K562 (cell line): ENCODE data around the gene DYRK1A. TPM values are rescaled to one million over a fixed set of nuclear protein-coding genes. Genes with fewer than 3 reads are reported as not detected.

Source experiments
- ATAC-seq: fragments of 200-7000 bp; cut with Tn5 transposase; 3 replicates; pipeline ENCODE4 v1.9.1; 2020; ENCODE audit warnings: moderate library complexity
- BruUV-seq: library from RNA; stranded (reverse); fragments of 400-500 nt; replicated peaks from 2 replicates; lab custom pipeline; 2021; lab: Mats Ljungman, UMichigan
- CTCF ChIA-PET: fragments of 300-600 bp; formaldehyde crosslinking; extraction: SDS; loops from one replicate; lab custom pipeline; 2021; ENCODE audit warnings: low intra/inter-chr PET ratio; lab: Yijun Ruan, JAX
- POLR2A ChIA-PET: fragments of 300-600, 350-650 bp; sonication (Branson Sonifier 250); formaldehyde crosslinking; extraction: SDS; loops from one replicate; lab custom pipeline; 2021; ENCODE audit warnings: antibody characterized with exemption, inconsistent platforms; lab: Yijun Ruan, JAX
- DNase-seq, 4 experiments: peaks; one replicate each; pipeline versions ENCODE4 v3.0.0 to v3.0.0-alpha.2; 2011 to 2018; ENCODE audit warnings: low spot score in 3 of 4, mixed read lengths in 3 of 4; ENCODE audit errors: extremely low read depth in 1 of 4
- FAIRE-seq: peaks from 2 replicates; lab custom pipeline; 2011; peaks lifted over from hg19 to GRCh38; lab: Jason Lieb, UNC
- H2AFZ ChIP-seq: 2 replicates; pipeline ENCODE4 v1.6.0; 2011; ENCODE audit warnings: low read depth, low read length, control low read depth, inconsistent platforms
- H3K27ac ChIP-seq: fragments of 200-600 bp; 3 replicates; pipeline ENCODE4 v1.8.0; 2011; ENCODE audit warnings: low read depth, mild to moderate bottlenecking, control low read depth, inconsistent platforms, low read length, moderate library complexity, mixed read lengths; ENCODE audit errors: extremely low read depth
- H3K27me3 ChIP-seq, 2 experiments: fragments of 300-600 bp in 1 of 2; 2 replicates in 1 of 2; 3 replicates in 1 of 2; pipeline versions ENCODE4 v1.6.0 to v1.8.0; 2011; ENCODE audit warnings: inconsistent platforms in 2 of 2, low read length in 2 of 2, mild to moderate bottlenecking in 1 of 2, mixed read lengths in 1 of 2, moderate library complexity in 1 of 2; ENCODE audit not compliant: control insufficient read depth in 2 of 2, insufficient read depth in 2 of 2
- H3K36me3 ChIP-seq: fragments of 300-600 bp; 3 replicates; pipeline ENCODE4 v1.8.0; 2011; ENCODE audit warnings: mild to moderate bottlenecking, low read length, inconsistent platforms; ENCODE audit not compliant: control insufficient read depth, insufficient read depth
- H3K4me1 ChIP-seq, 2 experiments: fragments of 200-600 bp in 1 of 2; replicated peaks in 1 of 2; 2 replicates in 1 of 2; 3 replicates in 1 of 2; pipeline versions ENCODE4 v1.5.1 to v1.8.0; 2011; ENCODE audit warnings: inconsistent platforms in 2 of 2, low read length in 2 of 2, mild to moderate bottlenecking in 1 of 2, mixed read lengths in 1 of 2, moderate library complexity in 1 of 2; ENCODE audit not compliant: control insufficient read depth in 2 of 2, insufficient read depth in 2 of 2
- H3K4me2 ChIP-seq: 2 replicates; pipeline ENCODE4 v1.6.1; 2011; ENCODE audit warnings: low read length, control low read depth, inconsistent platforms, mixed read lengths; ENCODE audit not compliant: insufficient read depth
- H3K4me3 ChIP-seq: fragments of 200-600 bp; sonication (generic), shearing (Covaris generic); 2 replicates; pipeline ENCODE4 v1.5.1; 2016; ENCODE audit warnings: control low read depth, inconsistent platforms
- H3K79me2 ChIP-seq: fragments of 200-600 bp; 3 replicates; pipeline ENCODE4 v1.8.0; 2011; ENCODE audit warnings: low read length, inconsistent platforms; ENCODE audit not compliant: control insufficient read depth, insufficient read depth
- H3K9ac ChIP-seq, 2 experiments: 2 replicates each; pipeline versions ENCODE4 v1.6.0 to v1.6.1; 2011; ENCODE audit warnings: low read depth in 2 of 2, low read length in 2 of 2, control low read depth in 1 of 2, inconsistent platforms in 1 of 2, mild to moderate bottlenecking in 1 of 2, mixed read lengths in 1 of 2; ENCODE audit not compliant: insufficient read depth in 1 of 2
- H3K9me1 ChIP-seq: one replicate; pipeline ENCODE4 v1.6.0; 2011; ENCODE audit warnings: inconsistent platforms, mild to moderate bottlenecking, low read length, moderate library complexity; ENCODE audit not compliant: control insufficient read depth, insufficient read depth
- H3K9me3 ChIP-seq: replicated peaks from 2 replicates; pipeline ENCODE4 v1.5.1; 2011; ENCODE audit warnings: low read depth, low read length, inconsistent platforms; ENCODE audit not compliant: control insufficient read depth, insufficient read depth
- H4K20me1 ChIP-seq: replicated peaks from 2 replicates; pipeline ENCODE4 v1.6.1; 2011; ENCODE audit warnings: low read length, inconsistent platforms, mixed read lengths; ENCODE audit not compliant: control insufficient read depth, insufficient read depth
- CUX1 ChIP-seq: fragments of 200-800 bp; sonication (Bioruptor generic); IDR thresholded peaks from 2 replicates; pipeline ENCODE4 v1.6.1; 2016; ENCODE audit warnings: missing genetic modification characterization, missing compliant biosample characterization
- ERF ChIP-seq: fragments of 450-650 bp; formaldehyde crosslinking; IDR thresholded peaks from 2 replicates; pipeline ENCODE4 v1.4.0; 2020; ENCODE audit warnings: mild to moderate bottlenecking, mixed read lengths
- HDAC2 ChIP-seq: fragments of 450-650 bp; IDR thresholded peaks from 2 replicates; pipeline ENCODE4 v1.6.1; 2016; ENCODE audit warnings: mild to moderate bottlenecking
- PBX2 ChIP-seq, 2 experiments: IDR thresholded peaks in 1 of 2; conservative IDR thresholded peaks in 1 of 2; 2 replicates each; pipeline ENCODE4 v1.6.1; 2016; ENCODE audit warnings: low read depth in 2 of 2, mild to moderate bottlenecking in 1 of 2, missing compliant biosample characterization in 1 of 2, missing genetic modification characterization in 1 of 2, moderate library complexity in 1 of 2
- RAD21 ChIP-seq, 2 experiments: fragments of 250-450 bp in 1 of 2; fragments of 450-650 bp in 1 of 2; sonication (Bioruptor Pico) in 1 of 2; formaldehyde crosslinking in 1 of 2; IDR thresholded peaks in 1 of 2; conservative IDR thresholded peaks in 1 of 2; 2 replicates each; pipeline versions ENCODE4 v1.4.0 to v1.8.0; 2020 to 2022; ENCODE audit warnings: mild to moderate bottlenecking in 2 of 2, moderate library complexity in 1 of 2
- ZBTB11 ChIP-seq, 3 experiments: fragments of 200-800 bp in 1 of 3; fragments of 250-450 bp in 1 of 3; fragments of 450-650 bp in 1 of 3; sonication (Bioruptor Pico) in 1 of 3; sonication (Bioruptor generic) in 1 of 3; formaldehyde crosslinking in 1 of 3; IDR thresholded peaks; 2 replicates each; pipeline versions ENCODE4 v1.6.1 to v1.8.0; 2016 to 2022; ENCODE audit warnings: mild to moderate bottlenecking in 2 of 3, missing genetic modification characterization in 2 of 3, missing compliant biosample characterization in 1 of 3, moderate library complexity in 1 of 3
- WGBS: fragments of 100-300 bp; shearing (Covaris generic); methylation state at CpG from one replicate; pipeline ENCODE4 v1.1.6; 2016; ENCODE audit warnings: low coverage, mixed read lengths; ENCODE audit not compliant: insufficient coverage; ENCODE audit errors: missing lambda C conversion rate; 5-methylcytosine and 5-hydroxymethylcytosine counted together
- in situ Hi-C: fragments of 300-500 bp; cut with MboI; formaldehyde crosslinking; loops from 4 replicates; pipeline ENCODE4 v1.15.0; 2018; ENCODE audit warnings: inconsistent platforms, mixed read lengths
- intact Hi-C: fragments of 100-400 bp; cut with micrococcal nuclease; formaldehyde crosslinking; loops from 2 replicates; pipeline ENCODE4 v1.14.2; 2022
- polyA plus RNA-seq, 8 experiments: library from polyadenylated mRNA; depleted of rRNA in 4 of 8; stranded (reverse) in 5 of 8; unstranded in 3 of 8; fragments of >200 nt; fragmentation: Nextera tagmentation in 2 of 8; fragmentation: Illumina TruSeq in 1 of 8; extraction: Ambion mirVana in 2 of 8; extraction: Trizol in 1 of 8; gene quantifications; 2 replicates each; pipeline versions ENCODE4 v1.2.1 to v1.2.3, GENCODE V29; 2011 to 2014; ENCODE audit warnings: inconsistent platforms in 1 of 8, missing spikeins in 1 of 8
- total RNA-seq, 7 experiments: library from RNA; depleted of rRNA in 6 of 7; stranded (reverse); fragments of >200 nt in 6 of 7; fragmentation: Illumina TruSeq in 2 of 7; extraction: Trizol in 2 of 7; gene quantifications; 2 replicates each; pipeline versions ENCODE4 v1.2.1 to v1.2.3, GENCODE V29; 2011 to 2021; ENCODE audit warnings: low replicate concordance in 1 of 7

Gene DYRK1A
- total and polyA plus RNA-seq, 9 of the 15 experiments (the other 6 are each of a cell fraction or from before 2014, with no cell fraction given), result 3.7 to 64.8 (median 42.3) TPM

- Histone ChIP-seq H2AFZ (peak overlapping the region; percentile 98), H3K9me3 (no peaks in the 10 kb centered on the region), H3K9me1 (no peaks in the 10 kb centered on the region), H3K4me3 (no peak overlapping the region), H3K79me2 (peaks cover 10% of the 10 kb centered on the region), H3K4me1 (peaks cover 30 to 49% of the 10 kb centered on the region in 2 experiments), H3K27me3 (no peaks in the 10 kb centered on the region; a peak in 1 of 5 replicates), H3K36me3 (no peaks in the 10 kb centered on the region), H4K20me1 (no peaks in the 10 kb centered on the region), H3K27ac (no peak overlapping the region; the same call in 1 of the 3 replicates), H3K4me2 (no peak overlapping the region), H3K9ac (peak overlapping the region in 1 of 2 experiments; percentile 32; a peak in 1 of 4 replicates)
- BruUV-seq, result no TSS peak
- ChIA-PET CTCF (no interaction called here), POLR2A (interaction anchor here (0.6 kb wide), 1 partner anchor 21 kb away, joined by 3 read pairs; no protein-coding TSS in a partner anchor)
- peak; percentile 65 for FAIRE-seq
- intact Hi-C loops, result loop anchor here (10.0 kb wide), 1 partner anchor 342 kb away; no protein-coding TSS in a partner anchor
- ATAC-seq, result no peak
- WGBS, result 36% methylated on average over 14 of the region's 14 CpGs
- DNase-seq, result peak in 1 of 4 experiments; percentile 63
- in situ Hi-C loops, result no loop called here
- peak; percentile 37; the same call in 1 of the 2 replicates for TF ChIP-seq HDAC2
- TF ChIP-seq CUX1 (CRISPR knock-in tag), result peak; percentile 98
- no peak for TF ChIP-seq RAD21 (CRISPR knock-in tag; conservative IDR thresholded peaks at IDR 0.05 in 1 of 2, IDR thresholded peaks at IDR 0.05 in 1 of 2)
- TF ChIP-seq ERF (CRISPR knock-in tag), result peak; percentile 95
- TF ChIP-seq ZBTB11 (CRISPR knock-in tag; IDR thresholded peaks at IDR 0.05), result peak in 1 of 3 experiments; percentile 86; a peak in 2 of 6 replicates
- no peak for TF ChIP-seq PBX2 (CRISPR knock-in tag; IDR thresholded peaks at IDR 0.05; ENCODE audit: low read depth)
- peak; percentile 79 for TF ChIP-seq PBX2 (tag; conservative IDR thresholded peaks at IDR 0.05; ENCODE audit: low read depth)
Observed at GRCh38 chr21:37566790-37567615, 200.4 kb downstream of the DYRK1A start.
